SK-N-SH (cell line): ENCODE measurements around the gene PSMA6. TPM values are rescaled to one million over a fixed set of nuclear protein-coding genes. Genes with fewer than 3 reads are reported as not detected.
A peak's percentile ranks its signal among the peaks of the same experiment; 100 is the strongest.

Experiments used
- CTCF ChIA-PET: fragments of 300-600, 350-600 bp; formaldehyde crosslinking; extraction: SDS; loops from one replicate; lab custom pipeline; 2021; lab: Yijun Ruan, JAX
- POLR2A ChIA-PET: fragments of 350-600 bp; sonication (Branson Sonifier 250); formaldehyde crosslinking; extraction: SDS; loops from one replicate; lab custom pipeline; 2020; ENCODE audit warnings: antibody characterized with exemption, inconsistent platforms; lab: Yijun Ruan, JAX
- DNase-seq: peaks from one replicate; pipeline ENCODE4 v3.0.0; 2012
- H2AFZ ChIP-seq: fragments of 200-600 bp; sonication (generic); 2 replicates; pipeline ENCODE4 v1.8.1; 2016; ENCODE audit warnings: antibody characterized with exemption, mild to moderate bottlenecking, low read depth
- H3F3A ChIP-seq: fragments of 200-600 bp; sonication (generic); replicated peaks from 2 replicates; pipeline ENCODE3; 2016; ENCODE audit warnings: antibody characterized with exemption, mild to moderate bottlenecking; ENCODE audit not compliant: insufficient read depth
- H3K27ac ChIP-seq, 2 experiments: fragments of 200-500 bp in 1 of 2; fragments of 200-600 bp in 1 of 2; sonication (Bioruptor generic) in 1 of 2; sonication (generic), shearing (Covaris generic) in 1 of 2; 2 replicates each; pipeline versions ENCODE4 v1.5.1 to v1.6.1; 2014 to 2016; ENCODE audit warnings: low read depth in 2 of 2, inconsistent platforms in 1 of 2, low read length in 1 of 2, mild to moderate bottlenecking in 1 of 2, mixed read lengths in 1 of 2
- H3K27me3 ChIP-seq: fragments of 200-600 bp; sonication (generic), shearing (Covaris generic); 2 replicates; pipeline ENCODE4 v1.6.1; 2016; ENCODE audit warnings: mixed run types; ENCODE audit not compliant: insufficient read depth
- H3K36me3 ChIP-seq, 2 experiments: fragments of 200-500 bp in 1 of 2; fragments of 200-600 bp in 1 of 2; sonication (Bioruptor generic) in 1 of 2; sonication (generic) in 1 of 2; replicated peaks in 1 of 2; 2 replicates each; pipeline versions ENCODE3 to v1.5.1; 2014 to 2016; ENCODE audit warnings: low read length in 1 of 2, mild to moderate bottlenecking in 1 of 2; ENCODE audit not compliant: insufficient read depth in 2 of 2, control insufficient read depth in 1 of 2
- H3K4me1 ChIP-seq, 2 experiments: fragments of 200-500 bp in 1 of 2; fragments of 200-600 bp in 1 of 2; sonication (Bioruptor generic) in 1 of 2; sonication (generic), shearing (Covaris generic) in 1 of 2; 2 replicates each; pipeline versions ENCODE4 v1.5.1 to v1.6.1; 2014 to 2016; ENCODE audit warnings: low read depth in 1 of 2, low read length in 1 of 2, mixed run types in 1 of 2; ENCODE audit not compliant: insufficient read depth in 2 of 2, control insufficient read depth in 1 of 2
- H3K4me2 ChIP-seq: fragments of 200-600 bp; sonication (generic), shearing (Covaris generic); 2 replicates; pipeline ENCODE4 v1.6.1; 2017; ENCODE audit warnings: mixed run types
- H3K4me3 ChIP-seq, 2 experiments: fragments of 200-500 bp in 1 of 2; fragments of 200-600 bp in 1 of 2; sonication (Bioruptor generic) in 1 of 2; sonication (generic), shearing (Covaris generic) in 1 of 2; 2 replicates each; pipeline versions ENCODE4 v1.5.1 to v1.8.1; 2014 to 2016; ENCODE audit warnings: low read depth in 2 of 2, inconsistent platforms in 1 of 2, low read length in 1 of 2, mild to moderate bottlenecking in 1 of 2, mixed read lengths in 1 of 2, moderate library complexity in 1 of 2
- H3K79me2 ChIP-seq: fragments of 200-600 bp; sonication (generic); 2 replicates; pipeline ENCODE4 v1.8.1; 2017; ENCODE audit warnings: mild to moderate bottlenecking; ENCODE audit not compliant: insufficient read depth
- H3K9ac ChIP-seq: fragments of 200-600 bp; sonication (generic); 2 replicates; pipeline ENCODE4 v1.6.1; 2017; ENCODE audit warnings: mixed run types
- H3K9me2 ChIP-seq: fragments of 200-600 bp; sonication (generic); 2 replicates; pipeline ENCODE4 v1.6.1; 2017; ENCODE audit warnings: mixed run types
- H3K9me3 ChIP-seq: fragments of 200-600 bp; sonication (generic); 2 replicates; pipeline ENCODE4 v1.6.1; 2017; ENCODE audit warnings: mixed run types, mild to moderate bottlenecking, moderate library complexity
- H4K20me1 ChIP-seq: fragments of 200-600 bp; sonication (generic); 2 replicates; pipeline ENCODE4 v1.6.1; 2017; ENCODE audit warnings: mild to moderate bottlenecking, mixed run types; ENCODE audit not compliant: insufficient read depth
- CHD2 ChIP-seq: fragments of 150-350 bp; IDR thresholded peaks from 2 replicates; pipeline ENCODE4 v1.6.1; 2018; ENCODE audit warnings: low read length; ENCODE audit not compliant: partially characterized antibody
- ELF1 ChIP-seq: IDR thresholded peaks from 2 replicates; pipeline ENCODE4 v1.4.0; 2012
- EP300 ChIP-seq, 2 experiments: IDR thresholded peaks; 2 replicates each; pipeline versions ENCODE4 v1.4.0 to v1.6.1; 2012; ENCODE audit warnings: borderline replicate concordance in 1 of 2, low read depth in 1 of 2, low read length in 1 of 2
- EZH2phosphoT487 ChIP-seq: fragments of 200-600 bp; sonication (generic); IDR thresholded peaks from 2 replicates; pipeline ENCODE4 v1.6.1; 2017; ENCODE audit warnings: low read depth, mixed run types, mild to moderate bottlenecking, antibody characterized with exemption, moderate library complexity, borderline replicate concordance
- FOSL2 ChIP-seq: IDR thresholded peaks from 2 replicates; pipeline ENCODE4 v1.4.0; 2012; ENCODE audit warnings: low read depth, mild to moderate bottlenecking, moderate library complexity, borderline replicate concordance
- FOXM1 ChIP-seq: IDR thresholded peaks from 2 replicates; pipeline ENCODE4 v1.4.0; 2012; ENCODE audit warnings: low read depth, mild to moderate bottlenecking
- JUND ChIP-seq: IDR thresholded peaks from 2 replicates; pipeline ENCODE4 v1.4.0; 2012
- MAX ChIP-seq: IDR thresholded peaks from 2 replicates; pipeline ENCODE4 v1.4.0; 2012; ENCODE audit warnings: low read depth
- MXI1 ChIP-seq: IDR thresholded peaks from 2 replicates; pipeline ENCODE4 v1.6.1; 2012; ENCODE audit warnings: mild to moderate bottlenecking, low read depth, low read length, improper control_type of control experiment
- NFIC ChIP-seq: IDR thresholded peaks from 2 replicates; pipeline ENCODE4 v1.4.0; 2012; ENCODE audit warnings: borderline replicate concordance
- NRF1 ChIP-seq: IDR thresholded peaks from 2 replicates; pipeline ENCODE4 v1.6.1; 2012; ENCODE audit warnings: low read depth, mild to moderate bottlenecking, low read length
- PBX3 ChIP-seq: IDR thresholded peaks from 2 replicates; pipeline ENCODE4; 2012
- RAD21 ChIP-seq: IDR thresholded peaks from 2 replicates; pipeline ENCODE4 v1.6.1; 2012; ENCODE audit warnings: mild to moderate bottlenecking, low read length
- RFX5 ChIP-seq: IDR thresholded peaks from 2 replicates; pipeline ENCODE4 v1.6.1; 2012; ENCODE audit warnings: mild to moderate bottlenecking, improper control_type of control experiment, low read length
- TAF1 ChIP-seq: IDR thresholded peaks from 2 replicates; pipeline ENCODE4 v1.6.1; 2012; ENCODE audit warnings: low read depth, mild to moderate bottlenecking, low read length, moderate library complexity, borderline replicate concordance
- TCF12 ChIP-seq: IDR thresholded peaks from 2 replicates; pipeline ENCODE4 v1.4.0; 2012
- USF1 ChIP-seq: IDR thresholded peaks from 2 replicates; pipeline ENCODE4 v1.4.0; 2012; ENCODE audit warnings: low read depth, borderline replicate concordance
- WGBS: methylation state at CpG from one replicate; pipeline ENCODE4 v1.1.6; 2017; ENCODE audit warnings: low lambda C conversion rate; 5-methylcytosine and 5-hydroxymethylcytosine counted together
- polyA plus RNA-seq, 3 experiments: library from polyadenylated mRNA; depleted of rRNA; stranded (reverse); fragments of >200 nt; gene quantifications; 2 replicates each; pipeline ENCODE4 v1.2.3, GENCODE V29; 2012

PSMA6 gene
- polyA plus RNA-seq, 1 of the 3 experiments (the other 2 are of a cell fraction): 174 TPM

- TF ChIP-seq NRF1 (no peak), RAD21 (no peak), USF1 (peak; percentile 47; the same call in 1 of the 2 replicates), TCF12 (peak; percentile 63)
Measured at GRCh38 chr14:35365130-35366055, 73.2 kb downstream of the PSMA6 start (continued).

- 0 out of 2 replicates have a peak overlapping the region, but pooled peaks have one; percentile 5 for H3K9ac ChIP-seq
Measured at GRCh38 chr14:35366056-35366451, 73.9 kb downstream of the PSMA6 start.

More at GRCh38 chr14:35366056-35366451, 73.9 kb downstream of the PSMA6 start:
- Histone ChIP-seq H3K36me3 (no peaks in the 10 kb centered on the region), H3K27ac (peak overlapping the region in 1 of 2 experiments; percentile 67; a peak in 2 of 4 replicates), H3K9me2 (no peaks in the 10 kb centered on the region), H3K4me2 (no peak overlapping the region), H4K20me1 (no peaks in the 10 kb centered on the region), H3K4me1 (peaks cover 0 to 17% of the 10 kb centered on the region in 2 experiments; a peak in 2 of 4 replicates), H3K4me3 (no peak overlapping the region), H3K27me3 (no peaks in the 10 kb centered on the region), H3F3A (peaks cover 6% of the 10 kb centered on the region), H2AFZ (peak overlapping the region; percentile 74), H3K9me3 (no peaks in the 10 kb centered on the region; the same call in 1 of the 2 replicates), H3K79me2 (no peaks in the 10 kb centered on the region)
- POLR2A ChIA-PET: no interaction called here
- DNase-seq: no peak
- 95% methylated on average over 4 of the region's 12 CpGs for WGBS
- CTCF ChIA-PET: no interaction called here
- TF ChIP-seq FOXM1 (no peak), JUND (no peak), EP300 (IDR thresholded peaks at IDR 0.05; ENCODE audit: borderline replicate concordance in 1 of 2, low read depth in 1 of 2, low read length in 1 of 2) (no peak), MAX (no peak), USF1 (no peak), PBX3 (no peak), ELF1 (no peak), FOSL2 (no peak), EZH2phosphoT487 (no peak), TAF1 (no peak), RFX5 (no peak), RAD21 (no peak), CHD2 (no peak), MXI1 (no peak), TCF12 (no peak), NFIC (no peak)
